DND-41 (cell line): ENCODE data around the gene C1orf21.

Source experiments
- ATAC-seq: fragments of 200-7000 bp; cut with Tn5 transposase; 3 replicates; pipeline ENCODE4 v1.9.1; 2021; ENCODE audit warnings: low read depth; ENCODE audit not compliant: insufficient read depth
- DNase-seq: peaks from one replicate; pipeline ENCODE4 v3.0.0-alpha.2; 2020
- H2AFZ ChIP-seq: 2 replicates; pipeline ENCODE4 v1.6.0; 2012; ENCODE audit warnings: low read depth, low read length
- H3K27ac ChIP-seq: 2 replicates; pipeline ENCODE4 v1.5.1; 2012; ENCODE audit warnings: low read length, inconsistent platforms
- H3K27me3 ChIP-seq: fragments of 200-600 bp; sonication (generic); 2 replicates; pipeline ENCODE4 v1.6.0; 2012; ENCODE audit warnings: low read length, mild to moderate bottlenecking, inconsistent platforms; ENCODE audit not compliant: insufficient read depth, poor library complexity
- H3K36me3 ChIP-seq: 2 replicates; pipeline ENCODE4 v1.5.1; 2012; ENCODE audit warnings: low read length, inconsistent platforms; ENCODE audit not compliant: insufficient read depth
- H3K4me1 ChIP-seq: 2 replicates; pipeline ENCODE4 v1.5.1; 2012; ENCODE audit warnings: mild to moderate bottlenecking, low read length; ENCODE audit not compliant: insufficient read depth
- H3K4me2 ChIP-seq: 2 replicates; pipeline ENCODE4 v1.6.0; 2012; ENCODE audit warnings: mild to moderate bottlenecking, moderate library complexity, low read length, inconsistent platforms; ENCODE audit not compliant: insufficient read depth
- H3K4me3 ChIP-seq, 2 experiments: fragments of 200-600 bp in 1 of 2; shearing (Covaris generic) in 1 of 2; 2 replicates each; pipeline ENCODE4 v1.5.1; 2012 to 2016; ENCODE audit warnings: inconsistent platforms in 2 of 2, low read length in 2 of 2, mild to moderate bottlenecking in 2 of 2, low read depth in 1 of 2, moderate library complexity in 1 of 2
- H3K79me2 ChIP-seq: 2 replicates; pipeline ENCODE4 v1.6.0; 2012; ENCODE audit warnings: low read length, inconsistent platforms; ENCODE audit not compliant: insufficient read depth
- H3K9ac ChIP-seq: 2 replicates; pipeline ENCODE4 v1.6.0; 2012; ENCODE audit warnings: low read depth, mild to moderate bottlenecking, inconsistent platforms, low read length, moderate library complexity
- H3K9me3 ChIP-seq: 2 replicates; pipeline ENCODE4 v1.5.1; 2012; ENCODE audit warnings: low read length, moderate library complexity, mild to moderate bottlenecking, inconsistent platforms; ENCODE audit not compliant: insufficient read depth, severe bottlenecking
- H4K20me1 ChIP-seq: 2 replicates; pipeline ENCODE4 v1.6.0; 2012; ENCODE audit warnings: low read length; ENCODE audit not compliant: insufficient read depth
- EZH2 ChIP-seq: IDR thresholded peaks from 3 replicates; pipeline ENCODE4 v1.6.1; 2012; ENCODE audit warnings: borderline replicate concordance, low read depth, mild to moderate bottlenecking, moderate library complexity, low read length, inconsistent platforms; ENCODE audit not compliant: severe bottlenecking
- TF ChIP-seq, protein P1 (sequence below): IDR thresholded peaks from 2 replicates; pipeline ENCODE4 v1.5.1; 2012; ENCODE audit warnings: borderline replicate concordance, low read length, moderate library complexity, mild to moderate bottlenecking; ENCODE audit not compliant: poor library complexity, severe bottlenecking; ENCODE audit errors: extremely low read depth

C1orf21 gene

DNA sequence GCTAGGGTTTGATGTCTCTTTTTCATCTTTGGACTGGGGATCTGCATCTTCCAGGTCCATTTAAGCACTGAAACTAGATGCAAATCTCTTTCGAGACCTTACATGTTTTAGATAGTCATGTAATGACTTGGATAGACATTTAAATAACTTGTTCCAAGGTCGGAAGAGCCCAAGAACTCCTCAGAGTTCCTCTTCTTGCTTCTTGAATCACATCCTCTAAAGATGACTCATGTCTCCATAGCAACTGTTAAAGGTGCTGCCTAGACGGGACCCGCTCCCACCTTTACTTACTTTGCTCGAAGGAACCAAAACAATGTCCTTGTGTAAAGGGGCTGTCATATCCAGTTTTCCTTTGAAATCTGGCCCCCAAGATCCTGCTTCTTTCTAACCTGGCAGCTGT, 237.8 kb downstream of the C1orf21 start:
- Histone ChIP-seq H3K9me3 (no peaks in the 10 kb centered on the region), H3K36me3 (no peaks in the 10 kb centered on the region), H2AFZ (no peak overlapping the region), H3K9ac (no peak overlapping the region), H4K20me1 (no peaks in the 10 kb centered on the region), H3K27ac (no peak overlapping the region), H3K79me2 (no peaks in the 10 kb centered on the region), H3K4me3 (no peak overlapping the region), H3K27me3 (no peaks in the 10 kb centered on the region), H3K4me1 (no peaks in the 10 kb centered on the region), H3K4me2 (no peak overlapping the region)
- ATAC-seq (no peak), DNase-seq (no peak)
- TF ChIP-seq EZH2, result no peak
- TF ChIP-seq, protein P1, sequence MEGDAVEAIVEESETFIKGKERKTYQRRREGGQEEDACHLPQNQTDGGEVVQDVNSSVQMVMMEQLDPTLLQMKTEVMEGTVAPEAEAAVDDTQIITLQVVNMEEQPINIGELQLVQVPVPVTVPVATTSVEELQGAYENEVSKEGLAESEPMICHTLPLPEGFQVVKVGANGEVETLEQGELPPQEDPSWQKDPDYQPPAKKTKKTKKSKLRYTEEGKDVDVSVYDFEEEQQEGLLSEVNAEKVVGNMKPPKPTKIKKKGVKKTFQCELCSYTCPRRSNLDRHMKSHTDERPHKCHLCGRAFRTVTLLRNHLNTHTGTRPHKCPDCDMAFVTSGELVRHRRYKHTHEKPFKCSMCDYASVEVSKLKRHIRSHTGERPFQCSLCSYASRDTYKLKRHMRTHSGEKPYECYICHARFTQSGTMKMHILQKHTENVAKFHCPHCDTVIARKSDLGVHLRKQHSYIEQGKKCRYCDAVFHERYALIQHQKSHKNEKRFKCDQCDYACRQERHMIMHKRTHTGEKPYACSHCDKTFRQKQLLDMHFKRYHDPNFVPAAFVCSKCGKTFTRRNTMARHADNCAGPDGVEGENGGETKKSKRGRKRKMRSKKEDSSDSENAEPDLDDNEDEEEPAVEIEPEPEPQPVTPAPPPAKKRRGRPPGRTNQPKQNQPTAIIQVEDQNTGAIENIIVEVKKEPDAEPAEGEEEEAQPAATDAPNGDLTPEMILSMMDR, result no peak

DNA sequence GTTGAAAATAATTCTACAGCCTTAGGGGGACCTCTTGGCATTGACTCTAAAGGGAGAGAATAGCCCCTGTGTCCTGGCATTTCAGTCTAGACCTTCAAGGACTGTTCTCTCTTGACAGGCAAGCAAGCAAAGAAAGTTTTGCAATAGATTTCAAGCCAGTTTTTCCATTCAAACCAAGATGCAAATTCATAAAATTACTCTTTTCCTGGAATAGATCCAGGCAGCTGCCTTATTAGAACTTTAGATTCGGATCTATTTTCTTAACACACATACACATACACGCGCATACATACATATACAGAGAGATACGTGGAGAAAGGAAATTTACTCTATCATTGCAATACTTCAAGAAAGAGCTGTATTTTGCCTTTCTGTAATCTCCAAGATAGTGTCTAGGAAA, 238.4 kb downstream of the C1orf21 start:
- Histone ChIP-seq H2AFZ (no peak overlapping the region), H3K27me3 (no peaks in the 10 kb centered on the region), H3K27ac (no peak overlapping the region), H3K79me2 (no peaks in the 10 kb centered on the region), H3K4me1 (no peaks in the 10 kb centered on the region), H3K9ac (no peak overlapping the region), H4K20me1 (no peaks in the 10 kb centered on the region), H3K4me3 (no peak overlapping the region), H3K4me2 (no peak overlapping the region), H3K36me3 (no peaks in the 10 kb centered on the region), H3K9me3 (no peaks in the 10 kb centered on the region)
- ATAC-seq (no peak), DNase-seq (no peak)
- TF ChIP-seq, protein P1, result no peak
- TF ChIP-seq EZH2, result no peak

DNA sequence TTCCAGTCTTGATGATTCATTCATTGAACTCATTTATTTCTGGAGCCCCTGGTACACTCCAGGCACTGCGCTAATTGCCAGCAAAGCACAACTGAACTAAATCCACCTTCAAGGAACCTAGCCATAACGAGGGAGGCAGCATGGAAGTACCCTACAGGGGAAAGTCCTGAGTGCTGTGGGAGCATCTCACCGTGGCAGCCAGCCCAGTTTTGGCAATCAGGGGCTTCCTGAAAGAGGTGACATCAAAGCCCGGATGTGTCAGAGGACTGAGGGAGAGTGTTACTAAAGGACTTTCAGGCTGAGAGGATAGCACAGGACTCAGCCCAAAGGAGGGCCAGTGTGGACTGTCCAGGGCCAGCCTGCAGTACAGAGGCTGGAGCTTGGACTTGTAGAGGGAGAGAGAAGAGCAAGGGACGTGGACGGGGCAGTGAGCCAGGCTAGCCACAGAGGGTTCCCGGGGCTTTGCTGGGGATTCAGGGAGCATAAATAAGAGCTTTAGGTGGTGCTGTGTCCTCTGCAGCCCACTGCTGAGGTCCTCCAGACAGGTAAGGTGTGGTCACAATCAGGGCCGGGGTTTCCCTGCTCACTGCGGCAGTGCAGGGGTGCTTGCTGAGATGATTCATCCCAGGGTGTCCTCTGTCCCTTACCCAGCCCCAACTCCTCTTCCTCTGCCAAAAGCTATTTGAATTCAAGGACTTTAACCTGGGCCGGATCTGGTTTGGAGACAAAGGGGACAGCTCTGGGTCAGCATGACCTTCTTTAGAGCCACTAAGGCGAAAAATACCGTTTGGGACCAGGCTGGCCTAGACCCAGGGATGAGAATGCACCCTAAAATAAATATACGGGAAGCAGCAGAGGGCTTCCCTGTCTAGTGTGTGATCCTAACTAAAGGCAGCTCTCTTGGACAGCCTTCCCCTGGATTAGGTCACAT, 239.5 kb downstream of the C1orf21 start:
- Histone ChIP-seq H3K27ac (no peak overlapping the region), H3K4me1 (no peaks in the 10 kb centered on the region), H3K36me3 (no peaks in the 10 kb centered on the region), H3K27me3 (no peaks in the 10 kb centered on the region), H3K9me3 (no peaks in the 10 kb centered on the region), H3K79me2 (no peaks in the 10 kb centered on the region), H3K4me3 (no peak overlapping the region), H3K9ac (no peak overlapping the region), H2AFZ (no peak overlapping the region), H4K20me1 (no peaks in the 10 kb centered on the region), H3K4me2 (no peak overlapping the region)
- no peak for ATAC-seq
- no peak for DNase-seq
- TF ChIP-seq EZH2, result no peak
- TF ChIP-seq, protein P1, result no peak
